Neural progenitor cell (in vitro differentiated cells): ENCODE data around the gene PPARG. TPM values are rescaled to one million over a fixed set of nuclear protein-coding genes. Genes with fewer than 3 reads are reported as not detected.

Experiments used
- DNase-seq: peaks from one replicate; pipeline ENCODE4 v3.0.0-alpha.2; 2016; ENCODE audit warnings: low spot score
- H2AFZ ChIP-seq: fragments of 200-600 bp; sonication (generic); replicated peaks from 2 replicates; pipeline ENCODE4 v1.6.1; 2016; ENCODE audit warnings: antibody characterized with exemption
- H3F3A ChIP-seq: fragments of 200-600 bp; sonication (generic); 2 replicates; pipeline ENCODE4 v1.6.1; 2016; ENCODE audit warnings: antibody characterized with exemption, low read depth
- H3K27ac ChIP-seq: fragments of 200-600 bp; sonication (generic); 2 replicates; pipeline ENCODE4 v1.5.1; 2016; ENCODE audit warnings: mild to moderate bottlenecking
- H3K27me3 ChIP-seq: fragments of 200-600 bp; sonication (generic); 2 replicates; pipeline ENCODE4 v1.6.1; 2016; ENCODE audit warnings: mild to moderate bottlenecking, moderate library complexity
- H3K36me3 ChIP-seq: fragments of 200-600 bp; sonication (generic); 2 replicates; pipeline ENCODE4 v1.5.1; 2016
- H3K4me1 ChIP-seq: fragments of 200-600 bp; sonication (generic); 2 replicates; pipeline ENCODE4 v1.6.1; 2016; ENCODE audit warnings: mixed run types
- H3K4me2 ChIP-seq: fragments of 200-600 bp; sonication (generic); 2 replicates; pipeline ENCODE4 v1.6.1; 2016
- H3K4me3 ChIP-seq: fragments of 200-600 bp; sonication (generic); 2 replicates; pipeline ENCODE4 v1.5.1; 2016
- H3K79me2 ChIP-seq: fragments of 200-600 bp; sonication (generic); 2 replicates; pipeline ENCODE4 v1.6.1; 2016; ENCODE audit warnings: low read depth
- H3K9ac ChIP-seq: fragments of 200-600 bp; sonication (generic); 2 replicates; pipeline ENCODE4 v1.6.1; 2016
- H3K9me3 ChIP-seq: fragments of 200-600 bp; sonication (generic); 2 replicates; pipeline ENCODE4 v1.5.1; 2016; ENCODE audit warnings: low read depth
- H4K20me1 ChIP-seq: fragments of 200-600 bp; sonication (generic); 2 replicates; pipeline ENCODE4 v1.6.1; 2016; ENCODE audit warnings: low read depth
- H3K27ac Mint-ChIP-seq: 3 replicates; pipeline ENCODE4 v1.8.0; 2021; ENCODE audit warnings: mixed read lengths
- H3K27me3 Mint-ChIP-seq: 2 replicates; pipeline ENCODE4 v1.8.0; 2022; ENCODE audit warnings: low read depth, mild to moderate bottlenecking, inconsistent platforms, moderate library complexity, mixed read lengths; ENCODE audit not compliant: insufficient read depth
- H3K36me3 Mint-ChIP-seq: 3 replicates; pipeline ENCODE4 v1.8.0; 2021; ENCODE audit warnings: mixed read lengths
- H3K4me1 Mint-ChIP-seq: 3 replicates; pipeline ENCODE4 v1.8.0; 2021; ENCODE audit warnings: mixed read lengths
- H3K4me3 Mint-ChIP-seq: 3 replicates; pipeline ENCODE4 v1.8.0; 2021; ENCODE audit warnings: mild to moderate bottlenecking, moderate library complexity, mixed read lengths
- H3K9me3 Mint-ChIP-seq: 3 replicates; pipeline ENCODE4 v1.8.0; 2020; ENCODE audit warnings: mixed read lengths
- EZH2 ChIP-seq: fragments of 200-600 bp; sonication (generic); IDR thresholded peaks from 2 replicates; pipeline ENCODE4 v1.6.1; 2017; ENCODE audit warnings: antibody characterized with exemption, mild to moderate bottlenecking, moderate library complexity
- EZH2phosphoT487 ChIP-seq: fragments of 200-600 bp; sonication (generic); IDR thresholded peaks from 2 replicates; pipeline ENCODE4 v1.6.1; 2017; ENCODE audit warnings: antibody characterized with exemption
- total RNA-seq: library from RNA; depleted of rRNA; stranded (reverse); fragments of >200 nt; gene quantifications from 2 replicates; pipeline ENCODE4 v1.2.3, GENCODE V29; 2015; ENCODE audit warnings: low replicate concordance
- TF ChIP-seq, protein P1 (sequence below): fragments of 200-600 bp; sonication (generic); IDR thresholded peaks from 2 replicates; pipeline ENCODE4 v1.5.1; 2017; ENCODE audit warnings: antibody characterized with exemption, mild to moderate bottlenecking

PPARG gene
- total RNA-seq, 1 donor from 2014 or later, result not detected

DNA sequence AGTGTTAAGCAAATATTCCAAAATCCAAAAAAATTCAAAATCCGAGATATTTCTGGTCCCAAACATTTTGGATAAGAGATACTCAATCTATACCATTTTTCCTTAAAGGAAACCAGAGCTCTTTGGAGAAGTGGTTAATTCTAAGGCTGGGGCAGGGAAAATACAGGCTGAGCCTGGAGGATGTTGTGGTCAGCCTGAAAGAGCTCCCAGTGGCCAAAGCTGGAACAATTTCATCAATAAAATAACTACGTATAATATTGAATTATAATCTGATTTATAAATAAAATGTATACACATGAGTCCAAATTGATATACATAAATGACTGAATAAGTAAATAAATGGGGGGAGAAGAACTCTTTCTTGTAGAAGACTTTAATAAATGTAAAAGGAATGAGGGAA is 24.6 kb downstream of the PPARG start:
- Histone ChIP-seq H3K4me2 (no peak overlapping the region), H3K36me3 (no peaks in the 10 kb centered on the region), H3F3A (no peaks in the 10 kb centered on the region), H3K9me3 (no peaks in the 10 kb centered on the region), H4K20me1 (no peaks in the 10 kb centered on the region), H3K27ac (no peak overlapping the region), H3K9ac (no peak overlapping the region), H3K27me3 (peaks cover 8% of the 10 kb centered on the region), H3K4me1 (peaks cover 3% of the 10 kb centered on the region), H3K79me2 (no peaks in the 10 kb centered on the region), H3K4me3 (no peak overlapping the region), H2AFZ (no peak overlapping the region)
- H3K9me3 Mint-ChIP-seq, result no peaks in the 10 kb centered on the region
- peaks cover 2% of the 10 kb centered on the region for H3K4me1 Mint-ChIP-seq
- H3K4me3 Mint-ChIP-seq, result no peak overlapping the region
- no peaks in the 10 kb centered on the region for H3K36me3 Mint-ChIP-seq
- TF ChIP-seq EZH2phosphoT487, result no peak
- TF ChIP-seq, protein P1, sequence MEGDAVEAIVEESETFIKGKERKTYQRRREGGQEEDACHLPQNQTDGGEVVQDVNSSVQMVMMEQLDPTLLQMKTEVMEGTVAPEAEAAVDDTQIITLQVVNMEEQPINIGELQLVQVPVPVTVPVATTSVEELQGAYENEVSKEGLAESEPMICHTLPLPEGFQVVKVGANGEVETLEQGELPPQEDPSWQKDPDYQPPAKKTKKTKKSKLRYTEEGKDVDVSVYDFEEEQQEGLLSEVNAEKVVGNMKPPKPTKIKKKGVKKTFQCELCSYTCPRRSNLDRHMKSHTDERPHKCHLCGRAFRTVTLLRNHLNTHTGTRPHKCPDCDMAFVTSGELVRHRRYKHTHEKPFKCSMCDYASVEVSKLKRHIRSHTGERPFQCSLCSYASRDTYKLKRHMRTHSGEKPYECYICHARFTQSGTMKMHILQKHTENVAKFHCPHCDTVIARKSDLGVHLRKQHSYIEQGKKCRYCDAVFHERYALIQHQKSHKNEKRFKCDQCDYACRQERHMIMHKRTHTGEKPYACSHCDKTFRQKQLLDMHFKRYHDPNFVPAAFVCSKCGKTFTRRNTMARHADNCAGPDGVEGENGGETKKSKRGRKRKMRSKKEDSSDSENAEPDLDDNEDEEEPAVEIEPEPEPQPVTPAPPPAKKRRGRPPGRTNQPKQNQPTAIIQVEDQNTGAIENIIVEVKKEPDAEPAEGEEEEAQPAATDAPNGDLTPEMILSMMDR, result peak; percentile 18
- no peak for TF ChIP-seq EZH2
- no peak overlapping the region for H3K27ac Mint-ChIP-seq
- no peaks in the 10 kb centered on the region for H3K27me3 Mint-ChIP-seq
- no peak for DNase-seq

DNA sequence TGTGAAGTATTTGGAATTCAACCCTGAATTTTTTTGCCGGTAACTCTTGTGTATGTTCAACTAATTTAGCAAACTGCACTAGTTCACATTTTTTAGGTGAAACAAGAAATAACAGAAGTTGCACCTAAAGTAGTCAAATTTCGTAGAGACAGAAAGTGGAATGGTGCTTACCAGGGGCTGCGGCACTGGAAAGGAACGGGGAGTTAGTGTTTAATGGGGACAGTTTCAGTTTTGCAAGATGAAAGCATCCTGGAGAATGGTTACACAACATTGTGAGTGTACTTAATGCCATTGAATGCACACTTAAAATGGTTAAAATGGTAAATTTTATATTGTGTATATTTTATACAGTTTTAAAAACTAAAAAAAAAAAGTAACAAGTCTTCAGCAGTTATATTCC is 27.4 kb downstream of the PPARG start:
- H3K4me3 ChIP-seq, result no peak overlapping the region
- Mint-ChIP-seq H3K4me1 (peaks cover 2% of the 10 kb centered on the region), H3K36me3 (no peaks in the 10 kb centered on the region), H3K4me3 (no peak overlapping the region), H3K27me3 (no peaks in the 10 kb centered on the region), H3K9me3 (no peaks in the 10 kb centered on the region), H3K27ac (no peak overlapping the region)
- TF ChIP-seq, protein P1, result no peak
- TF ChIP-seq EZH2phosphoT487 (no peak), EZH2 (no peak)
- no peaks in the 10 kb centered on the region for H3K36me3 ChIP-seq
- H3F3A ChIP-seq, result no peaks in the 10 kb centered on the region
- peaks cover 8% of the 10 kb centered on the region for H3K27me3 ChIP-seq
- no peaks in the 10 kb centered on the region for H4K20me1 ChIP-seq
- H3K4me1 ChIP-seq, result peaks cover 3% of the 10 kb centered on the region
- H3K27ac ChIP-seq, result no peak overlapping the region
- no peaks in the 10 kb centered on the region for H3K9me3 ChIP-seq
- no peak overlapping the region for H3K9ac ChIP-seq
- H3K4me2 ChIP-seq, result no peak overlapping the region
- H2AFZ ChIP-seq, result peak overlapping the region; percentile 12
- no peaks in the 10 kb centered on the region for H3K79me2 ChIP-seq
- no peak for DNase-seq

DNA sequence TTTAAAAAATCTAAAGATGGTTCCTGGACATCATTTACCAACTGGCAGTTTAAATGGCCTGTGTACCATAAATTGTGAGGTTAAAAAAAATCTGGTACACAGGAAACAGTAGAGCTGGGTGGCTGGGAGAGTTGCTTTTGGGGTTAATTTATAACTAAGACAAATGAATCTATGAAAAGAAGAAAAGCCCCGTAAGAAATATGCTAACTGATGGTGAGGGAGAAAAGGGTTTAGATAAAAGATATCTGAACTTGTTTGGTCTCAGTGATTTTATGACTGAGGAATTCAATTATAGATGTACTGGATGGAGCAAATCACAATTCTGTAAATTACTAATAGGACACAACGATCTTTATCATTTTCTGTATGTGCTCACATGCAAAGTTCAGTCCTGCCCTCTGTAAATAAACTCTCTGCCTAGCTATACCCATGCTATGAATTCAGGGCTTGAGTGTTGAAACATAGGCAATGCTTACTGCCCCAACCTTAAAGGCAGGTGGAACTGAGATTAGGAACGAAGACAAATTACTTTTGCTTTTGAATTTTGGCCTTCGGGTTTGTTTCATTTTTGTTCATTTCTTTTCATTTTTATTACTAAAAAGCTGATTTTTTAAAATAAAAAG is 28.0 kb downstream of the PPARG start:
- no peaks in the 10 kb centered on the region for H3K36me3 Mint-ChIP-seq
- H4K20me1 ChIP-seq, result no peaks in the 10 kb centered on the region
- H3K9me3 ChIP-seq, result no peaks in the 10 kb centered on the region
- no peak overlapping the region for H3K27ac Mint-ChIP-seq
- H3K4me1 Mint-ChIP-seq, result peaks cover 2% of the 10 kb centered on the region
- H3F3A ChIP-seq, result no peaks in the 10 kb centered on the region
- H3K9ac ChIP-seq, result no peak overlapping the region
- no peak overlapping the region for H3K4me2 ChIP-seq
- H3K36me3 ChIP-seq, result no peaks in the 10 kb centered on the region
- H3K4me3 ChIP-seq, result no peak overlapping the region
- no peaks in the 10 kb centered on the region for H3K27me3 Mint-ChIP-seq
- peaks cover 3% of the 10 kb centered on the region for H3K4me1 ChIP-seq
- H3K27ac ChIP-seq, result no peak overlapping the region
- H3K9me3 Mint-ChIP-seq, result no peaks in the 10 kb centered on the region
- no peak for TF ChIP-seq EZH2
- TF ChIP-seq, protein P1, result no peak
- no peak for TF ChIP-seq EZH2phosphoT487
- H3K79me2 ChIP-seq, result no peaks in the 10 kb centered on the region
- H3K4me3 Mint-ChIP-seq, result no peak overlapping the region
- H3K27me3 ChIP-seq, result peaks cover 8% of the 10 kb centered on the region
- H2AFZ ChIP-seq, result no peak overlapping the region
- DNase-seq, result no peak
